ENCODE data around the gene NDOR1.

The NDOR1 gene

GRCh38 chr9:137211532-137211931, 6.0 kb downstream of the NDOR1 start:
- DNase-seq (ENCODE audit: low read depth) = no peak
- no peak overlapping the region for H3K4me3 ChIP-seq (ENCODE audit: low read length)
- TF ChIP-seq, protein P1, sequence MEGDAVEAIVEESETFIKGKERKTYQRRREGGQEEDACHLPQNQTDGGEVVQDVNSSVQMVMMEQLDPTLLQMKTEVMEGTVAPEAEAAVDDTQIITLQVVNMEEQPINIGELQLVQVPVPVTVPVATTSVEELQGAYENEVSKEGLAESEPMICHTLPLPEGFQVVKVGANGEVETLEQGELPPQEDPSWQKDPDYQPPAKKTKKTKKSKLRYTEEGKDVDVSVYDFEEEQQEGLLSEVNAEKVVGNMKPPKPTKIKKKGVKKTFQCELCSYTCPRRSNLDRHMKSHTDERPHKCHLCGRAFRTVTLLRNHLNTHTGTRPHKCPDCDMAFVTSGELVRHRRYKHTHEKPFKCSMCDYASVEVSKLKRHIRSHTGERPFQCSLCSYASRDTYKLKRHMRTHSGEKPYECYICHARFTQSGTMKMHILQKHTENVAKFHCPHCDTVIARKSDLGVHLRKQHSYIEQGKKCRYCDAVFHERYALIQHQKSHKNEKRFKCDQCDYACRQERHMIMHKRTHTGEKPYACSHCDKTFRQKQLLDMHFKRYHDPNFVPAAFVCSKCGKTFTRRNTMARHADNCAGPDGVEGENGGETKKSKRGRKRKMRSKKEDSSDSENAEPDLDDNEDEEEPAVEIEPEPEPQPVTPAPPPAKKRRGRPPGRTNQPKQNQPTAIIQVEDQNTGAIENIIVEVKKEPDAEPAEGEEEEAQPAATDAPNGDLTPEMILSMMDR (IDR thresholded peaks at IDR 0.05; ENCODE audit: insufficient read depth, low read depth, low read length, missing control alignments) = no peak

DNA sequence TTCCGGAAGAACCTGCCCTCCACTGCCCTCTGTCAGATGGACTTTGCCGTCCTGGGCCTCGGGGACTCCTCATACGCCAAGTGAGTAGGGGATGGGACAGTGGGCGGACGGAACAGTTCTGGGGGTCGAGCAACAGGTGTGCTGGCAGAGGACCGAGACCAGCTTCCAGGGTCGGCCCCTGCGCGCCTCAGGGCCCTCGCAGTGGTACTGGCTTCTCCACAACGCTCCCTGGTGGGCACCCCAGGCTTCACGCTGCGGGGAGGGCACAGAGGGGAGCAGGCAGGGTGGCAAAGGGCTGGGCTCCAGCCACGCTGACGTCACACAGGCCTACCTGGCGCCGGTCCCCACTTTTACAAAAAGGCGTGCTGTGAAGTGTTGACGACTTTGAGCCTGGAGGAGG, 7.0 kb downstream of the NDOR1 start:
- H3K4me3 ChIP-seq (ENCODE audit: low read length) = no peak overlapping the region
- DNase-seq (ENCODE audit: low read depth) = no peak
- TF ChIP-seq, protein P1 (IDR thresholded peaks at IDR 0.05; ENCODE audit: insufficient read depth, low read depth, low read length, missing control alignments) = no peak

GRCh38 chr9:137213160-137214060, 7.9 kb downstream of the NDOR1 start:
- TF ChIP-seq, protein P1 (IDR thresholded peaks at IDR 0.05; ENCODE audit: insufficient read depth, low read depth, low read length, missing control alignments) = peak; percentile 19
- no peak overlapping the region for H3K4me3 ChIP-seq (ENCODE audit: low read length)
- DNase-seq (ENCODE audit: low read depth) = no peak

GRCh38 chr9:137214620-137215019, 9.1 kb downstream of the NDOR1 start:
- TF ChIP-seq, protein P1 (IDR thresholded peaks at IDR 0.05; ENCODE audit: insufficient read depth, low read depth, low read length, missing control alignments) = no peak
- no peak overlapping the region for H3K4me3 ChIP-seq (ENCODE audit: low read length)

DNA sequence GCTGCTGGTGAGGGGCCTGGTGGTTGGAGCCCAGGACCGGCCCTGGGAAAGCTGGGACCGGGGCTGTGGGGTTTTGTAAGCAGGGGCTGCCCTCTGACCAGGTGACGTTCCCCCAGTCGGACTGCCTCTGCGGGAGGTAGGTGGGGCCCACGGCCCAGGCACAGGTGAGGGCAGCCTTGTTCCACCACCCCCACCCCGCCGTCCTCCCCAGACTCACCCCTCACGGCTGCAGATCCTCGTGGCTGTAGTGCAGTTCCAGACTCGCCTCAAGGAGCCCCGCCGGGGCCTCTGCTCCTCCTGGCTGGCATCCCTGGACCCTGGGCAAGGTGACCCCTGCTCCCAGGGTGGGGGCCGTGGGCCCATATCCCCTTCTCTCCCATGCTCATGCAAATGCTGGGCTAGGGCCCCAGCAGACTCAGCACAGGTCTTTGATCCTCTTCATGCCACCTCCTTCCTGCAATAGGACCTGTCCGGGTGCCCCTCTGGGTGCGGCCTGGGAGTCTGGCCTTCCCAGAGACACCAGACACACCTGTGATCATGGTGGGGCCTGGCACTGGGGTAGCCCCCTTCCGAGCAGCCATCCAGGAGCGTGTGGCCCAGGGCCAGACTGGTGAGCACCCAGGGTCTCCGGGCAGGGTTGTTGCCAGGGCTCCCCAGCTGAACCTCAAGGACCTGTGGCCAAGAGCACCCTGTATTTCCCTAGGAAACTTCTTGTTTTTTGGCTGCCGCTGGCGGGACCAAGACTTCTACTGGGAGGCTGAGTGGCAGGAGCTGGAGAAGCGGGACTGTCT, 9.9 kb downstream of the NDOR1 start:
- no peak overlapping the region for H3K4me3 ChIP-seq (ENCODE audit: low read length)
- no peak for DNase-seq (ENCODE audit: low read depth)
- TF ChIP-seq, protein P1 (IDR thresholded peaks at IDR 0.05; ENCODE audit: insufficient read depth, low read depth, low read length, missing control alignments) = no peak

More at GRCh38 chr9:137214620-137215019, 9.1 kb downstream of the NDOR1 start:
- DNase-seq (ENCODE audit: low read depth) = no peak

DNA sequence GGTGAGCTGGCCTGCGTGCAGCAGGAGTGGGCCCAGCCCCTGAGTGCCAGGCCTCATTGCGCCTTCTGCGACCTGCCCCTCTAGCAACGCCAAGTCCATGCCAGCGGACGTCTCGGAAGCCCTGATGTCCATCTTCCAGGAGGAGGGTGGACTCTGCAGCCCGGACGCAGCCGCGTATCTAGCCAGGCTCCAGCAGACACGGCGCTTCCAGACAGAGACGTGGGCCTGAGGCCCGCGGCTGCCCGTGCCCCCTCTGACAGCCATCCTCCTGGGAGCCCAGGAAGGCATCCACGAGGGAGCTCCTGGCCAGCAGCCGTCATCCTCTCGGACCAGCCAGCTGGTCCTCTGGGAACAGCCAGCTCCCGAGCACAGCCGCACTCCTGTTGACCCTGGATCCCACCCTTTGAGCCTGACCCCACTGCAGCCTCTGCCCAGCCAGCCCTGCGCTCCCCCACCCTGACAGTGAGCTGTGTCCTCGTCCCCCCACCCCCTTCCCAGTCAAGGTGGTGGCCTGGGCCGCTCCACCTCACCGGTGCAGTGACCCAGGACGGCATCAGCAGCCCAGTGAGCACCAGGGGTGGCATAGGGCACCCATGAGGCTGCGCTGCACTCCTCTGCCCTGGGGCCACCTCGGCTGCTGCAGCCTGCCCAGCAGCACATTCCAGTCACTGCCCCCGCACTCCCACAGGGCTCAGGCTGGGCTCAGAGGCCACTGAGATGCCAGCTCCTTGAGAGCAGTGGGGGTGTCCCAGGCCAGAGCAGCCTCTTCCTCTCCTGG, 10.9 kb downstream of the NDOR1 start:
- H3K4me3 ChIP-seq (ENCODE audit: low read length) = no peak overlapping the region
- DNase-seq (ENCODE audit: low read depth) = no peak
- TF ChIP-seq, protein P1 (IDR thresholded peaks at IDR 0.05; ENCODE audit: insufficient read depth, low read depth, low read length, missing control alignments) = no peak

Data from epithelial cell of esophagus (primary cell).